IMR-90 (cell line): Measurements from ENCODE around the gene SIRT2. TPM values are rescaled to one million over a fixed set of nuclear protein-coding genes. Genes with fewer than 3 reads are reported as not detected.

ENCODE experiments used
- ATAC-seq: fragments of 200-7000 bp; cut with Tn5 transposase; 2 replicates; pipeline ENCODE4 v1.9.1; 2020; ENCODE audit warnings: low read depth, mild to moderate bottlenecking, moderate library complexity
- BruUV-seq: library from RNA; stranded (reverse); fragments of 400-500 nt; replicated peaks from 2 replicates; lab custom pipeline; 2021; lab: Mats Ljungman, UMichigan
- CTCF ChIA-PET: fragments of 300-600 bp; formaldehyde crosslinking; extraction: SDS; loops from one replicate; lab custom pipeline; 2021; ENCODE audit warnings: antibody characterized with exemption; lab: Yijun Ruan, JAX
- POLR2A ChIA-PET: fragments of 300-600 bp; sonication (Branson Sonifier 250); formaldehyde crosslinking; loops from one replicate; lab custom pipeline; 2022; ENCODE audit warnings: antibody characterized with exemption; ENCODE audit not compliant: unreplicated experiment; lab: Charles Lee
- DNase-seq: peaks from one replicate; pipeline ENCODE4 v3.0.0; 2013
- H2AFZ ChIP-seq: replicated peaks from 2 replicates; pipeline ENCODE3; 2013; ENCODE audit warnings: low read length, mild to moderate bottlenecking; ENCODE audit not compliant: poor library complexity
- H2AK5ac ChIP-seq: 2 replicates; pipeline ENCODE4 v1.6.1; 2013; ENCODE audit warnings: low read depth, low read length, inconsistent platforms
- H2AK9ac ChIP-seq: replicated peaks from 2 replicates; pipeline ENCODE3; 2013; ENCODE audit warnings: mild to moderate bottlenecking, low read depth, low read length, moderate library complexity; ENCODE audit not compliant: poor library complexity
- H2BK120ac ChIP-seq: 2 replicates; pipeline ENCODE4 v1.6.1; 2013; ENCODE audit warnings: low read depth, low read length, inconsistent platforms
- H2BK15ac ChIP-seq: 3 replicates; pipeline ENCODE4 v1.6.1; 2013; ENCODE audit warnings: low read depth, low read length, inconsistent platforms
- H2BK20ac ChIP-seq: 2 replicates; pipeline ENCODE4 v1.6.1; 2013; ENCODE audit warnings: low read depth, mild to moderate bottlenecking, inconsistent platforms, low read length, moderate library complexity
- H2BK5ac ChIP-seq: 2 replicates; pipeline ENCODE4 v1.6.1; 2013; ENCODE audit warnings: mild to moderate bottlenecking, low read depth, low read length, inconsistent platforms; ENCODE audit not compliant: poor library complexity, severe bottlenecking
- H3K14ac ChIP-seq: replicated peaks from 2 replicates; pipeline ENCODE4 v1.6.1; 2013; ENCODE audit warnings: low read depth, low read length, inconsistent platforms
- H3K18ac ChIP-seq: 2 replicates; pipeline ENCODE4 v1.6.1; 2013; ENCODE audit warnings: low read depth, low read length, control low read depth
- H3K23ac ChIP-seq: 2 replicates; pipeline ENCODE4 v1.6.1; 2013; ENCODE audit warnings: low read depth, low read length, inconsistent platforms
- H3K27ac ChIP-seq: 2 replicates; pipeline ENCODE4 v1.5.1; 2013; ENCODE audit warnings: mild to moderate bottlenecking, control low read depth, low read length; ENCODE audit not compliant: insufficient read depth
- H3K27me3 ChIP-seq: 2 replicates; pipeline ENCODE4 v1.6.1; 2013; ENCODE audit warnings: low read length; ENCODE audit not compliant: control insufficient read depth, insufficient read depth
- H3K36me3 ChIP-seq: 2 replicates; pipeline ENCODE4 v1.6.1; 2013; ENCODE audit warnings: low read length, mixed read lengths; ENCODE audit not compliant: control insufficient read depth, insufficient read depth
- H3K4ac ChIP-seq: 2 replicates; pipeline ENCODE4 v1.6.1; 2013; ENCODE audit warnings: low read depth, low read length, inconsistent platforms
- H3K4me1 ChIP-seq: 2 replicates; pipeline ENCODE4 v1.6.1; 2013; ENCODE audit warnings: low read length, mixed read lengths; ENCODE audit not compliant: control insufficient read depth, insufficient read depth
- H3K4me2 ChIP-seq: 2 replicates; pipeline ENCODE4 v1.6.1; 2013; ENCODE audit warnings: low read depth, mild to moderate bottlenecking, control low read depth, low read length, moderate library complexity
- H3K4me3 ChIP-seq: 2 replicates; pipeline ENCODE4 v1.5.1; 2013; ENCODE audit warnings: low read depth, mild to moderate bottlenecking, control low read depth, low read length, moderate library complexity; ENCODE audit not compliant: insufficient read depth
- H3K56ac ChIP-seq: 2 replicates; pipeline ENCODE4 v1.6.1; 2013; ENCODE audit warnings: low read length, inconsistent platforms; ENCODE audit not compliant: insufficient read depth; ENCODE audit errors: extremely low read depth
- H3K79me1 ChIP-seq, 2 experiments: 2 replicates each; pipeline ENCODE4 v1.6.1; 2013; ENCODE audit warnings: low read length in 2 of 2, inconsistent platforms in 1 of 2, low read depth in 1 of 2
- H3K9ac ChIP-seq: 2 replicates; pipeline ENCODE4 v1.6.1; 2013; ENCODE audit warnings: low read depth, low read length, control low read depth
- H3K9me1 ChIP-seq: 2 replicates; pipeline ENCODE4 v1.6.1; 2013; ENCODE audit warnings: low read length, inconsistent platforms; ENCODE audit not compliant: insufficient read depth
- H3K9me3 ChIP-seq: 2 replicates; pipeline ENCODE4 v1.6.1; 2013; ENCODE audit warnings: low read length; ENCODE audit not compliant: control insufficient read depth, insufficient read depth
- H4K20me1 ChIP-seq: 2 replicates; pipeline ENCODE4 v1.6.1; 2013; ENCODE audit warnings: low read length, inconsistent platforms; ENCODE audit not compliant: insufficient read depth
- H4K5ac ChIP-seq: 2 replicates; pipeline ENCODE4 v1.6.1; 2013; ENCODE audit warnings: mild to moderate bottlenecking, low read depth, low read length, control low read depth
- H4K8ac ChIP-seq, 2 experiments: 2 replicates each; pipeline ENCODE4 v1.6.1; 2013; ENCODE audit warnings: low read depth in 2 of 2, low read length in 2 of 2, control low read depth in 1 of 2, inconsistent platforms in 1 of 2
- H4K91ac ChIP-seq: 2 replicates; pipeline ENCODE4 v1.6.1; 2013; ENCODE audit warnings: low read depth, low read length, inconsistent platforms; ENCODE audit not compliant: insufficient read depth
- BHLHE40 ChIP-seq: fragments of 150-350 bp; IDR thresholded peaks from 2 replicates; pipeline ENCODE4 v1.6.1; 2016; ENCODE audit warnings: mild to moderate bottlenecking, low read depth, low read length
- CEBPB ChIP-seq: IDR thresholded peaks from 2 replicates; pipeline ENCODE4 v1.6.1; 2012; ENCODE audit warnings: low read depth, low read length, improper control_type of control experiment
- CHD1 ChIP-seq: IDR thresholded peaks from 2 replicates; pipeline ENCODE4 v1.6.1; 2012; ENCODE audit warnings: low read depth, low read length, improper control_type of control experiment
- FOS ChIP-seq: fragments of 150-350 bp; IDR thresholded peaks from 2 replicates; pipeline ENCODE4 v1.6.1; 2016; ENCODE audit warnings: low read depth, low read length
- MAFK ChIP-seq: IDR thresholded peaks from 2 replicates; pipeline ENCODE4 v1.6.1; 2012; ENCODE audit warnings: low read depth, low read length, improper control_type of control experiment
- MAZ ChIP-seq: IDR thresholded peaks from 2 replicates; pipeline ENCODE4 v1.6.1; 2012; ENCODE audit warnings: low read depth, mild to moderate bottlenecking, low read length, improper control_type of control experiment, moderate library complexity, borderline replicate concordance
- MXI1 ChIP-seq: IDR thresholded peaks from 2 replicates; pipeline ENCODE4 v1.6.1; 2012; ENCODE audit warnings: low read depth, mild to moderate bottlenecking, low read length, moderate library complexity, borderline replicate concordance
- RAD21 ChIP-seq: IDR thresholded peaks from 2 replicates; pipeline ENCODE4 v1.6.1; 2012; ENCODE audit warnings: low read length, improper control_type of control experiment
- RCOR1 ChIP-seq: IDR thresholded peaks from 2 replicates; pipeline ENCODE4 v1.6.1; 2012; ENCODE audit warnings: mild to moderate bottlenecking, low read length, improper control_type of control experiment; ENCODE audit not compliant: insufficient replicate concordance
- RFX5 ChIP-seq: IDR thresholded peaks from 2 replicates; pipeline ENCODE4 v1.8.0; 2012; ENCODE audit warnings: low read depth, mild to moderate bottlenecking, low read length, moderate library complexity
- SMC3 ChIP-seq: fragments of 150-350 bp; IDR thresholded peaks from 2 replicates; pipeline ENCODE4 v1.6.1; 2016; ENCODE audit warnings: low read depth, mild to moderate bottlenecking, antibody characterized with exemption, low read length, moderate library complexity
- WGBS, 2 experiments: methylation state at CpG; one replicate each; pipeline versions ENCODE4 v1.1.5 to v1.1.7; 2013; ENCODE audit warnings: missing lambda C conversion rate in 2 of 2; ENCODE audit not compliant: insufficient read length in 1 of 2; ENCODE audit errors: extremely low coverage in 2 of 2; 5-methylcytosine and 5-hydroxymethylcytosine counted together
- dilution Hi-C: fragments of 300-500 bp; cut with HindIII; formaldehyde crosslinking; loops from one replicate; pipeline ENCODE4 v1.14.3; 2018; ENCODE audit warnings: low sequenced_read_pairs; ENCODE audit not compliant: unreplicated experiment
- in situ Hi-C: fragments of 300-500 bp; cut with MboI; formaldehyde crosslinking; loops from 3 replicates; pipeline ENCODE4 v1.14.3; 2019; ENCODE audit warnings: low sequenced_read_pairs, inconsistent platforms, mixed read lengths
- intact Hi-C: fragments of 100-400 bp; cut with micrococcal nuclease; formaldehyde crosslinking; loops from 2 replicates; pipeline ENCODE4 v1.10.0; 2022
- polyA plus RNA-seq, 3 experiments: library from polyadenylated mRNA; depleted of rRNA; stranded (reverse); fragments of >200 nt; gene quantifications; 2 replicates each; pipeline ENCODE4 v1.2.3, GENCODE V29; 2012; ENCODE audit warnings: low replicate concordance in 1 of 3
- total RNA-seq: library from RNA; depleted of rRNA; stranded (reverse); fragments of >200 nt; gene quantifications from 2 replicates; pipeline ENCODE4 v1.2.3, GENCODE V29; 2012
- TF ChIP-seq, protein P1 (sequence below): fragments of 150-350 bp; IDR thresholded peaks from 2 replicates; pipeline ENCODE4 v1.6.1; 2016; ENCODE audit warnings: low read depth, mild to moderate bottlenecking, low read length, moderate library complexity, borderline replicate concordance
- TF ChIP-seq, protein P2 (sequence below): conservative IDR thresholded peaks from 2 replicates; pipeline ENCODE4 v1.5.1; 2012; ENCODE audit warnings: mild to moderate bottlenecking, low read depth, low read length, improper control_type of control experiment
- TF ChIP-seq, protein P3 (sequence below): fragments of 150-350 bp; IDR thresholded peaks from 2 replicates; pipeline ENCODE4 v1.6.1; 2017; ENCODE audit warnings: mild to moderate bottlenecking, antibody characterized with exemption, low read length, low read depth

SIRT2 gene
- total and polyA plus RNA-seq, 2 of the 4 experiments (the other 2 are of a cell fraction) = 43.0 to 50.0 TPM

DNA sequence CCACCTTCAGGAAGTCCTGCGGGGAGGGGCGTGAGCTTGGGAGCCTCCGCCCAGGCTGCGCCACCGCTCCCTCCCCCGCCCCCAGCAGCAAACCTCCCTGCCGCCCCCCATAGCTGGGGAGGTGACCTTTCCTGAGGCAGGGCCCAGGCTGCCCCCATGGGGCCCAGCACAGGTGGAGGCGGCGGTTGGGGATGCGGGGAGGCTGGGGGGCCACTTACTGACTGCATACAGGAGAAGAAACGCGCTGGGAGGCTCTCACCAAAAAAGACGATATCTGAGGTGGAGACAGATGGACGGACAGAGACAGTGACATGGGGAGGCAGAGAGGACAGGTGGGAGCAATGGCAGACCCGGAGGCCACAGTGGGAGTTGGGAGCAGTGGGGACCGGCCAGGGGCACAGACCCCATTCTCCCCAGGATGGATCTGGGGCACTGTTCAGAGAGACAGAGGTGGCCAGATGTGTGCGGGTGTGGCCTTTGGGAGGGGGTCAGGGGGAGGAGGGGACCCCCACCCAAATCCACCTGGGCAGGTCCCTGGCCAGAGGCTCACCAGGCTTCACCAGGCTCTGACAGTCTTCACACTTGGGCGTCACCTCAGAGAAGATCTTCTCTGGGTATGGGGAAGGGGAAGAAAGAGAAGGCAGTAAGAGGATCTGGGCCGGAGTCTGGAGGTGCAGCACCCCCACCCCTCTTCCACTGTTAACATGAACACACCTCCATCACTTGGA is 18.4 kb downstream of the SIRT2 start:
- Histone ChIP-seq H2BK120ac (no peak overlapping the region), H3K56ac (no peak overlapping the region), H3K14ac (no peak overlapping the region), H3K9me3 (no peaks in the 10 kb centered on the region), H3K79me1 (no peaks in the 10 kb centered on the region), H3K9ac (no peak overlapping the region), H3K23ac (no peak overlapping the region), H2AFZ (no peak overlapping the region), H2AK5ac (no peak overlapping the region), H2BK15ac (no peak overlapping the region), H4K20me1 (no peaks in the 10 kb centered on the region; the same call in 1 of the 2 replicates), H3K36me3 (peaks cover 16% of the 10 kb centered on the region), H2BK20ac (no peak overlapping the region), H4K91ac (no peak overlapping the region), H3K9me1 (no peaks in the 10 kb centered on the region), H2AK9ac (no peak overlapping the region), H3K27ac (no peak overlapping the region), H3K4me1 (no peaks in the 10 kb centered on the region), H3K4ac (no peak overlapping the region), H2BK5ac (no peak overlapping the region), H3K4me2 (no peak overlapping the region), H3K18ac (no peak overlapping the region), H4K8ac (no peak overlapping the region), H3K4me3 (no peak overlapping the region), H3K27me3 (no peaks in the 10 kb centered on the region), H4K5ac (no peak overlapping the region)
- ATAC-seq (no peak), DNase-seq (no peak)
- WGBS, 2 experiments = 92% methylated on average over 2 of the region's 19 CpGs; no CpG with 5 or more reads in 1 of the 2 experiments
- TF ChIP-seq RAD21 (no peak), MXI1 (no peak), CEBPB (no peak), MAFK (no peak), BHLHE40 (no peak), RFX5 (no peak), SMC3 (no peak), CHD1 (no peak), MAZ (no peak), FOS (no peak), RCOR1 (no peak)
- TF ChIP-seq, protein P1, sequence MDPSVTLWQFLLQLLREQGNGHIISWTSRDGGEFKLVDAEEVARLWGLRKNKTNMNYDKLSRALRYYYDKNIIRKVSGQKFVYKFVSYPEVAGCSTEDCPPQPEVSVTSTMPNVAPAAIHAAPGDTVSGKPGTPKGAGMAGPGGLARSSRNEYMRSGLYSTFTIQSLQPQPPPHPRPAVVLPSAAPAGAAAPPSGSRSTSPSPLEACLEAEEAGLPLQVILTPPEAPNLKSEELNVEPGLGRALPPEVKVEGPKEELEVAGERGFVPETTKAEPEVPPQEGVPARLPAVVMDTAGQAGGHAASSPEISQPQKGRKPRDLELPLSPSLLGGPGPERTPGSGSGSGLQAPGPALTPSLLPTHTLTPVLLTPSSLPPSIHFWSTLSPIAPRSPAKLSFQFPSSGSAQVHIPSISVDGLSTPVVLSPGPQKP = no peak
- TF ChIP-seq, protein P2, sequence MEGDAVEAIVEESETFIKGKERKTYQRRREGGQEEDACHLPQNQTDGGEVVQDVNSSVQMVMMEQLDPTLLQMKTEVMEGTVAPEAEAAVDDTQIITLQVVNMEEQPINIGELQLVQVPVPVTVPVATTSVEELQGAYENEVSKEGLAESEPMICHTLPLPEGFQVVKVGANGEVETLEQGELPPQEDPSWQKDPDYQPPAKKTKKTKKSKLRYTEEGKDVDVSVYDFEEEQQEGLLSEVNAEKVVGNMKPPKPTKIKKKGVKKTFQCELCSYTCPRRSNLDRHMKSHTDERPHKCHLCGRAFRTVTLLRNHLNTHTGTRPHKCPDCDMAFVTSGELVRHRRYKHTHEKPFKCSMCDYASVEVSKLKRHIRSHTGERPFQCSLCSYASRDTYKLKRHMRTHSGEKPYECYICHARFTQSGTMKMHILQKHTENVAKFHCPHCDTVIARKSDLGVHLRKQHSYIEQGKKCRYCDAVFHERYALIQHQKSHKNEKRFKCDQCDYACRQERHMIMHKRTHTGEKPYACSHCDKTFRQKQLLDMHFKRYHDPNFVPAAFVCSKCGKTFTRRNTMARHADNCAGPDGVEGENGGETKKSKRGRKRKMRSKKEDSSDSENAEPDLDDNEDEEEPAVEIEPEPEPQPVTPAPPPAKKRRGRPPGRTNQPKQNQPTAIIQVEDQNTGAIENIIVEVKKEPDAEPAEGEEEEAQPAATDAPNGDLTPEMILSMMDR = no peak
- TF ChIP-seq, protein P3, sequence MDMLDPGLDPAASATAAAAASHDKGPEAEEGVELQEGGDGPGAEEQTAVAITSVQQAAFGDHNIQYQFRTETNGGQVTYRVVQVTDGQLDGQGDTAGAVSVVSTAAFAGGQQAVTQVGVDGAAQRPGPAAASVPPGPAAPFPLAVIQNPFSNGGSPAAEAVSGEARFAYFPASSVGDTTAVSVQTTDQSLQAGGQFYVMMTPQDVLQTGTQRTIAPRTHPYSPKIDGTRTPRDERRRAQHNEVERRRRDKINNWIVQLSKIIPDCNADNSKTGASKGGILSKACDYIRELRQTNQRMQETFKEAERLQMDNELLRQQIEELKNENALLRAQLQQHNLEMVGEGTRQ = no peak
- ChIA-PET CTCF (no interaction called here), POLR2A (no interaction called here)
- dilution Hi-C loops = no loop called here
- in situ Hi-C loops = no loop called here
- intact Hi-C loops = no loop called here
- BruUV-seq = no TSS peak
